Prostate gland (tissue), 2 donors: Measurements from ENCODE around the gene GSC. TPM values are rescaled to one million over a fixed set of nuclear protein-coding genes. Genes with fewer than 3 reads are reported as not detected.

Experiments used
- DNase-seq: peaks from one replicate; pipeline ENCODE4 v3.0.0-alpha.2; 2019; ENCODE audit warnings: low spot score
- H3K27ac ChIP-seq, 2 donors: fragments of 200-600 bp; sonication (generic); 2 replicates each; pipeline ENCODE4 v1.5.1; 2017 to 2019
- H3K27me3 ChIP-seq: fragments of 200-600 bp; sonication (generic); replicated peaks from 2 replicates; pipeline ENCODE4 v1.5.1; 2019; ENCODE audit not compliant: insufficient read depth
- H3K36me3 ChIP-seq, 2 donors: fragments of 200-600 bp; sonication (generic); 1 replicate in 1 of 2; 2 replicates in 1 of 2; pipeline versions ENCODE4 v1.5.1 to v1.8.1; 2017 to 2019
- H3K4me1 ChIP-seq: fragments of 200-600 bp; sonication (generic); replicated peaks from 2 replicates; pipeline ENCODE4 v1.5.1; 2019
- H3K4me3 ChIP-seq, 2 donors: fragments of 200-600 bp; sonication (generic); 2 replicates each; pipeline ENCODE4 v1.5.1; 2017 to 2019
- H3K9me3 ChIP-seq: fragments of 200-600 bp; sonication (generic); 2 replicates; pipeline ENCODE4 v1.5.1; 2017
- CTCF ChIP-seq, 4 experiments: fragments of 200-600 bp in 2 of 4; fragments of 450-650 bp in 2 of 4; sonication (generic) in 2 of 4; IDR thresholded peaks; 1 replicate in 3 of 4; 2 replicates in 1 of 4; pipeline ENCODE4 v1.5.1; 2016 to 2019; ENCODE audit warnings: antibody characterized with exemption in 4 of 4, mild to moderate bottlenecking in 2 of 4, moderate library complexity in 2 of 4
- POLR2A ChIP-seq: fragments of 450-650 bp; IDR thresholded peaks from one replicate; pipeline ENCODE4 v1.6.1; 2016; ENCODE audit warnings: antibody characterized with exemption, mild to moderate bottlenecking
- POLR2AphosphoS5 ChIP-seq: sonication (generic); formaldehyde crosslinking; IDR thresholded peaks from one replicate; pipeline ENCODE4 v1.6.1; 2017; ENCODE audit warnings: antibody characterized with exemption
- WGBS: methylation state at CpG from one replicate; pipeline ENCODE4 v1.1.5; 2018; 5-methylcytosine and 5-hydroxymethylcytosine counted together
- intact Hi-C: fragments of 100-400 bp; cut with DNase I; formaldehyde crosslinking; loops from one replicate; pipeline ENCODE4 v1.14.2; 2022
- total RNA-seq, 2 donors: library from RNA; depleted of rRNA; stranded (reverse); fragments of >200 nt; gene quantifications; one replicate each; pipeline ENCODE4 v1.1.0, GENCODE V29; 2016

Gene GSC
- total RNA-seq, 2 donors from 2014 or later = 2.7 to 3.6 TPM

GRCh38 chr14:94762431-94762830, 7.5 kb downstream of the GSC start:
- TF ChIP-seq POLR2AphosphoS5 (no peak), POLR2A (no peak), CTCF (IDR thresholded peaks at IDR 0.05) (no peak)
- Histone ChIP-seq H3K27ac (no peak overlapping the region), H3K9me3 (no peaks in the 10 kb centered on the region), H3K4me1 (no peaks in the 10 kb centered on the region), H3K36me3 (no peaks in the 10 kb centered on the region), H3K27me3 (no peaks in the 10 kb centered on the region), H3K4me3 (no peak overlapping the region)
- DNase-seq = no peak
- WGBS = 88% methylated on average over 7 of the region's 7 CpGs
- intact Hi-C loops = no loop called here

- WGBS = 43% methylated on average over 10 of the region's 10 CpGs
- H3K4me1 ChIP-seq = no peaks in the 10 kb centered on the region
- H3K27me3 ChIP-seq = no peaks in the 10 kb centered on the region
- no peak overlapping the region for H3K27ac ChIP-seq
- intact Hi-C loops = no loop called here
- DNase-seq = no peak
- H3K36me3 ChIP-seq = no peaks in the 10 kb centered on the region
- no peak for TF ChIP-seq POLR2A
- no peak for TF ChIP-seq POLR2AphosphoS5
- TF ChIP-seq CTCF (IDR thresholded peaks at IDR 0.05) = no peak
- no peaks in the 10 kb centered on the region for H3K9me3 ChIP-seq
- H3K4me3 ChIP-seq = no peak overlapping the region
Measured at GRCh38 chr14:94761997-94762377, 7.9 kb downstream of the GSC start.

- H3K9me3 ChIP-seq = no peaks in the 10 kb centered on the region
- intact Hi-C loops = no loop called here
- TF ChIP-seq POLR2AphosphoS5 = no peak
- H3K4me1 ChIP-seq = no peaks in the 10 kb centered on the region
- no peak for DNase-seq
- H3K36me3 ChIP-seq = no peaks in the 10 kb centered on the region
- WGBS = 47% methylated on average over 12 of the region's 12 CpGs
- H3K27me3 ChIP-seq = no peaks in the 10 kb centered on the region
- H3K27ac ChIP-seq = no peak overlapping the region
- H3K4me3 ChIP-seq = no peak overlapping the region
Measured at GRCh38 chr14:94761348-94761996, 8.4 kb downstream of the GSC start.

DNA sequence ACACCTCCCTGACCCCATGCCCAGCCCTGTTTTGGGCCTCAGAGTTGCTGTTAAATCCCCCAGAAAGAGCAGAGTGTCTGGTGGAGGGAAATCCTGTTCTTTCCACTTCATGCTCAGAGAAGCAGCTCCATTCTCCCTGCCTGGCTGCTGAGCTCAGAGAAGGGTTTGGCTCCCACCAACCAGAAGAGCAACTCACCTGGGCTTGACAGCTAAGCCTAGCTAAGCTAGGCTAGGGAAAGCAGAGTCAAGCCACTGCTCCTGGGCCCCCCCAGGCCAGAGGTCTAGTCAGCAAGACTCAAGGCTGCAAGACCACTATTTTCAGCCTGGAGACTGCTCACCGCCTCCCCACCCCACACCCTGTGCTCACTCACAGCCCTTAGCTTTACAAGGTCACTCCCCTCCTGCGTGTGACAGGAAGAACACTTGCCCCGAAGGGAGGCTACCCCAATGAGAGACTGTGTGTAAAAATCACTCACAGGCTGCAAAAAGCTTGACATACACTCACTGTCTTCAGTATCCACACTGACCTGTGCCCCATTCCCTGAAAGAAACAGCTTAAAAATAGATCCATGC, 13.5 kb downstream of the GSC start:
- Histone ChIP-seq H3K4me1 (no peaks in the 10 kb centered on the region), H3K27ac (no peak overlapping the region), H3K36me3 (no peaks in the 10 kb centered on the region), H3K9me3 (no peaks in the 10 kb centered on the region), H3K4me3 (no peak overlapping the region), H3K27me3 (no peaks in the 10 kb centered on the region)
- 65% methylated on average over 3 of the region's 3 CpGs for WGBS
- intact Hi-C loops = no loop called here
- TF ChIP-seq POLR2A (no peak), CTCF (IDR thresholded peaks at IDR 0.05) (no peak), POLR2AphosphoS5 (no peak)
- no peak for DNase-seq

- DNase-seq = no peak
- H3K36me3 ChIP-seq = no peaks in the 10 kb centered on the region
- TF ChIP-seq POLR2AphosphoS5 (no peak), CTCF (IDR thresholded peaks at IDR 0.05) (no peak), POLR2A (no peak)
- H3K4me3 ChIP-seq = no peak overlapping the region
- intact Hi-C loops = no loop called here
- H3K27ac ChIP-seq = no peak overlapping the region
- whole genome bisulfite sequencing = 83% methylated on average over 6 of the region's 6 CpGs
- no peaks in the 10 kb centered on the region for H3K4me1 ChIP-seq
- no peaks in the 10 kb centered on the region for H3K27me3 ChIP-seq
- H3K9me3 ChIP-seq = no peaks in the 10 kb centered on the region
Measured at GRCh38 chr14:94754391-94754942, 15.4 kb downstream of the GSC start.
